Upper lobe of left lung (tissue), 6 donors: ENCODE data around the gene SPNS1. TPM values are rescaled to one million over a fixed set of nuclear protein-coding genes. Genes with fewer than 3 reads are reported as not detected.

ENCODE experiments used
- ATAC-seq, 2 donors: fragments of 200-7000 bp; cut with Tn5 transposase; one replicate each; pipeline ENCODE4 v1.9.1; 2022; ENCODE audit warnings: mild to moderate bottlenecking in 2 of 2, moderate library complexity in 2 of 2; ENCODE audit not compliant: low FRiP score in 2 of 2
- DNase-seq, 2 donors: peaks; one replicate each; pipeline ENCODE4 v3.0.0-alpha.2; 2019 to 2020
- H3K27ac ChIP-seq, 4 donors: fragments of 200-600 bp; sonication (generic); one replicate each; pipeline ENCODE4 v1.5.1; 2016 to 2019
- H3K27me3 ChIP-seq, 4 donors: fragments of 200-600 bp; sonication (generic); one replicate each; pipeline ENCODE4 v1.5.1; 2017 to 2019
- H3K36me3 ChIP-seq, 4 donors: fragments of 200-600 bp; sonication (generic); one replicate each; pipeline ENCODE4 v1.5.1; 2016 to 2019
- H3K4me1 ChIP-seq, 4 donors: fragments of 200-600 bp; sonication (generic); one replicate each; pipeline ENCODE4 v1.5.1; 2018 to 2019
- H3K4me3 ChIP-seq, 4 donors: fragments of 200-600 bp; sonication (generic); one replicate each; pipeline ENCODE4 v1.5.1; 2017 to 2019; ENCODE audit warnings: mild to moderate bottlenecking in 2 of 4, moderate library complexity in 1 of 4
- H3K9me3 ChIP-seq, 4 donors: fragments of 200-600 bp; sonication (generic); one replicate each; pipeline ENCODE4 v1.5.1; 2018 to 2019
- CTCF ChIP-seq, 6 experiments: fragments of 450-650 bp in 4 of 6; fragments of 200-600 bp in 2 of 6; sonication (generic) in 2 of 6; IDR thresholded peaks; one replicate each; pipeline ENCODE4 v1.5.1; 2016 to 2019; ENCODE audit warnings: antibody characterized with exemption in 6 of 6
- EP300 ChIP-seq, 4 donors: sonication (generic); formaldehyde crosslinking; IDR thresholded peaks; one replicate each; pipeline ENCODE4 v1.5.1; 2017; ENCODE audit warnings: antibody characterized with exemption in 4 of 4, control low read depth in 2 of 4
- POLR2A ChIP-seq, 4 donors: fragments of 450-650 bp; IDR thresholded peaks; one replicate each; pipeline ENCODE4 v1.5.1; 2016 to 2017; ENCODE audit warnings: antibody characterized with exemption in 4 of 4, mild to moderate bottlenecking in 2 of 4
- POLR2AphosphoS5 ChIP-seq, 2 donors: sonication (generic); formaldehyde crosslinking; IDR thresholded peaks; one replicate each; pipeline ENCODE4 v1.5.1; 2017; ENCODE audit warnings: antibody characterized with exemption in 2 of 2
- WGBS, 2 donors: methylation state at CpG; one replicate each; pipeline ENCODE4 v1.1.5; 2017 to 2018; 5-methylcytosine and 5-hydroxymethylcytosine counted together
- total RNA-seq, 6 donors: library from RNA; depleted of rRNA in 4 of 6; stranded (reverse); fragments of >200 nt in 4 of 6; gene quantifications; one replicate each; pipeline versions ENCODE4 v1.1.0 to v1.2.1, GENCODE V29; 2016 to 2021
- donor health status: DM: no; HTN: no; CAD: no; lungs with moderate emphysema.
- donor health status: DM: no; HTN: yes; CAD: no; lungs with severe emphysema.

Gene SPNS1
- total RNA-seq, 6 donors from 2014 or later, result 23.4 to 84.7 (median 68.7) TPM

- WGBS, 2 donors, result 96 to 97% methylated on average over 1 to 4 of the region's 4 CpGs
- TF ChIP-seq POLR2A (IDR thresholded peaks at IDR 0.05) (no peak), CTCF (IDR thresholded peaks at IDR 0.05) (no peak), POLR2AphosphoS5 (IDR thresholded peaks at IDR 0.05) (no peak), EP300 (IDR thresholded peaks at IDR 0.05) (no peak)
- no peak for ATAC-seq
Observed at GRCh38 chr16:28935346-28935745, 39.2 kb upstream of the SPNS1 start.

GRCh38 chr16:28935924-28936783 lies 38.4 kb upstream of the SPNS1 start:
- Histone ChIP-seq H3K27ac (peak overlapping the region in 1 of 4 donors; percentile 30), H3K36me3 (no peaks in the 10 kb centered on the region), H3K9me3 (no peaks in the 10 kb centered on the region), H3K4me1 (peaks cover 0 to 14% (median 7%) of the 10 kb centered on the region in 4 donors), H3K27me3 (no peaks in the 10 kb centered on the region), H3K4me3 (peak overlapping the region in 3 of 4 donors; percentile 25 to 43 (median 35))
- WGBS, 2 donors, result 32 to 33% methylated on average over 36 of the region's 36 CpGs
- TF ChIP-seq POLR2A (IDR thresholded peaks at IDR 0.05) (no peak), CTCF (IDR thresholded peaks at IDR 0.05) (no peak), EP300 (IDR thresholded peaks at IDR 0.05) (no peak), POLR2AphosphoS5 (IDR thresholded peaks at IDR 0.05) (no peak)
- ATAC-seq (peak; percentile 95 to 99), DNase-seq (peak; percentile 94)

More at GRCh38 chr16:28935346-28935745, 39.2 kb upstream of the SPNS1 start:
- no peak overlapping the region for H3K4me3 ChIP-seq
- H3K36me3 ChIP-seq, result no peaks in the 10 kb centered on the region
- no peaks in the 10 kb centered on the region for H3K27me3 ChIP-seq
- DNase-seq, result no peak
- peaks cover 0 to 14% (median 7%) of the 10 kb centered on the region in 4 donors for H3K4me1 ChIP-seq
- no peaks in the 10 kb centered on the region for H3K9me3 ChIP-seq
- H3K27ac ChIP-seq, result no peak overlapping the region

GRCh38 chr16:28936784-28937155 lies 37.8 kb upstream of the SPNS1 start:
- peak in 1 of 2 donors; percentile 7 for ATAC-seq
- Histone ChIP-seq H3K9me3 (no peaks in the 10 kb centered on the region), H3K4me1 (peaks cover 0 to 14% (median 7%) of the 10 kb centered on the region in 4 donors), H3K4me3 (peak overlapping the region in 3 of 4 donors; percentile 25 to 43 (median 35)), H3K27ac (no peak overlapping the region), H3K27me3 (no peaks in the 10 kb centered on the region), H3K36me3 (no peaks in the 10 kb centered on the region)
- 76 to 77% methylated on average over 25 to 26 of the region's 26 CpGs for WGBS, 2 donors
- TF ChIP-seq POLR2A (IDR thresholded peaks at IDR 0.05) (no peak), POLR2AphosphoS5 (IDR thresholded peaks at IDR 0.05) (no peak), CTCF (IDR thresholded peaks at IDR 0.05) (no peak), EP300 (IDR thresholded peaks at IDR 0.05) (no peak)
- DNase-seq, result no peak

- 82 to 94% methylated on average over 11 of the region's 14 CpGs for WGBS, 2 donors
- no peaks in the 10 kb centered on the region for H3K27me3 ChIP-seq
- no peak for DNase-seq
- TF ChIP-seq POLR2AphosphoS5 (IDR thresholded peaks at IDR 0.05) (no peak), POLR2A (IDR thresholded peaks at IDR 0.05) (no peak), EP300 (IDR thresholded peaks at IDR 0.05) (no peak), CTCF (IDR thresholded peaks at IDR 0.05) (no peak)
- H3K9me3 ChIP-seq, result no peaks in the 10 kb centered on the region
- H3K27ac ChIP-seq, result no peak overlapping the region
- H3K4me1 ChIP-seq, result peaks cover 0 to 14% (median 7%) of the 10 kb centered on the region in 4 donors
- H3K4me3 ChIP-seq, result no peak overlapping the region
- no peak for ATAC-seq
- no peaks in the 10 kb centered on the region for H3K36me3 ChIP-seq
Observed at GRCh38 chr16:28937222-28937876, 37.2 kb upstream of the SPNS1 start.
